Endothelial cell (in vitro differentiated cells): ENCODE measurements around the gene TSPAN8. TPM values are rescaled to one million over a fixed set of nuclear protein-coding genes. Genes with fewer than 3 reads are reported as not detected.
"Not testable (repeated sequence)": the region's sequence is repeated elsewhere in the genome, so short reads cannot be mapped to it uniquely, and the experiment has no call there.

Source experiments
- DNase-seq: peaks from one replicate; pipeline ENCODE4 v3.0.0; 2021; ENCODE audit warnings: low spot score
- H3K27ac Mint-ChIP-seq: one replicate; pipeline ENCODE4 v1.8.0; 2021; ENCODE audit warnings: mixed read lengths, inconsistent platforms; ENCODE audit not compliant: unreplicated experiment
- H3K27me3 Mint-ChIP-seq: one replicate; pipeline ENCODE4 v1.8.0; 2021; ENCODE audit warnings: mild to moderate bottlenecking, moderate library complexity, mixed read lengths, inconsistent platforms; ENCODE audit not compliant: unreplicated experiment
- H3K36me3 Mint-ChIP-seq: one replicate; pipeline ENCODE4 v1.8.0; 2021; ENCODE audit warnings: mild to moderate bottlenecking, low read depth, mixed read lengths, inconsistent platforms; ENCODE audit not compliant: unreplicated experiment
- H3K4me1 Mint-ChIP-seq: one replicate; pipeline ENCODE4 v1.8.0; 2021; ENCODE audit warnings: mild to moderate bottlenecking, mixed read lengths, inconsistent platforms; ENCODE audit not compliant: unreplicated experiment
- H3K4me3 Mint-ChIP-seq: one replicate; pipeline ENCODE4 v1.8.0; 2021; ENCODE audit warnings: mild to moderate bottlenecking, mixed read lengths, inconsistent platforms; ENCODE audit not compliant: unreplicated experiment
- H3K9me3 Mint-ChIP-seq: one replicate; pipeline ENCODE4 v1.8.0; 2021; ENCODE audit warnings: mixed read lengths, inconsistent platforms; ENCODE audit not compliant: unreplicated experiment
- CTCF ChIP-seq: fragments of 200-600 bp; sonication (generic); IDR thresholded peaks from one replicate; pipeline ENCODE4 v1.5.0; 2021; ENCODE audit warnings: antibody characterized with exemption; ENCODE audit not compliant: unreplicated experiment
- total RNA-seq: library from RNA; stranded (reverse); fragmentation: NEBNext Ultra II Directional; extraction: Animal tissue kit (Norgen Biotek cat#: 25700); gene quantifications from one replicate; pipeline ENCODE4 v1.2.1, GENCODE V29; 2021; ENCODE audit not compliant: unreplicated experiment

TSPAN8 gene
- total RNA-seq, 1 donor from 2014 or later: not detected

GRCh38 chr12:71124835-71125460, 32.9 kb downstream of the TSPAN8 start:
- H3K4me3 Mint-ChIP-seq: no peak overlapping the region
- peaks cover 3% of the 10 kb centered on the region for H3K27me3 Mint-ChIP-seq
- no peak for DNase-seq
- no peaks in the 10 kb centered on the region for H3K36me3 Mint-ChIP-seq
- H3K4me1 Mint-ChIP-seq: no peaks in the 10 kb centered on the region
- no peak overlapping the region for H3K27ac Mint-ChIP-seq
- no peak for TF ChIP-seq CTCF
- no peaks in the 10 kb centered on the region for H3K9me3 Mint-ChIP-seq

- H3K36me3 Mint-ChIP-seq: peaks cover 16% of the 10 kb centered on the region
- H3K27me3 Mint-ChIP-seq: not testable (repeated sequence)
Observed at GRCh38 chr12:71113148-71113547, 44.7 kb downstream of the TSPAN8 start.

GRCh38 chr12:71109834-71110233, 48.0 kb downstream of the TSPAN8 start:
- no peak overlapping the region for H3K27ac Mint-ChIP-seq
- H3K36me3 Mint-ChIP-seq: peaks cover 13% of the 10 kb centered on the region
- peaks cover 9% of the 10 kb centered on the region for H3K9me3 Mint-ChIP-seq
- H3K27me3 Mint-ChIP-seq: peaks cover 1% of the 10 kb centered on the region
- no peaks in the 10 kb centered on the region for H3K4me1 Mint-ChIP-seq
- H3K4me3 Mint-ChIP-seq: no peak overlapping the region
- TF ChIP-seq CTCF: no peak
- DNase-seq: no peak

More at GRCh38 chr12:71113148-71113547, 44.7 kb downstream of the TSPAN8 start:
- H3K9me3 Mint-ChIP-seq, DNase-seq, H3K27ac Mint-ChIP-seq, H3K4me1 Mint-ChIP-seq, H3K4me3 Mint-ChIP-seq: not testable (repeated sequence)

GRCh38 chr12:71108355-71108754, 49.4 kb downstream of the TSPAN8 start:
- Mint-ChIP-seq H3K9me3 (peaks cover 9% of the 10 kb centered on the region), H3K27ac (no peak overlapping the region), H3K4me1 (no peaks in the 10 kb centered on the region), H3K36me3 (peaks cover 13% of the 10 kb centered on the region), H3K4me3 (no peak overlapping the region), H3K27me3 (peaks cover 1% of the 10 kb centered on the region)
- no peak for TF ChIP-seq CTCF
- DNase-seq: no peak

- Mint-ChIP-seq H3K4me1 (no peaks in the 10 kb centered on the region), H3K9me3 (peaks cover 9% of the 10 kb centered on the region), H3K4me3 (no peak overlapping the region)
Observed at GRCh38 chr12:71107936-71108335, 49.9 kb downstream of the TSPAN8 start.

More at GRCh38 chr12:71107936-71108335, 49.9 kb downstream of the TSPAN8 start:
- H3K27me3 Mint-ChIP-seq: peaks cover 1% of the 10 kb centered on the region
- no peak overlapping the region for H3K27ac Mint-ChIP-seq
- TF ChIP-seq CTCF: no peak
- peaks cover 13% of the 10 kb centered on the region for H3K36me3 Mint-ChIP-seq
- DNase-seq: no peak
